IPS DF 19.7 (cell line): ENCODE measurements around the gene ARHGDIB.

Experiments
- DNase-seq: peaks from one replicate; pipeline ENCODE4 v3.0.0-alpha.2; 2013; ENCODE audit warnings: low read depth, low spot score

The ARHGDIB gene

GRCh38 chr12:14956905-14957304 is 4.5 kb downstream of the ARHGDIB start:
- DNase-seq = no peak

- DNase-seq = no peak
These were observed 5.1 kb downstream of the ARHGDIB start for GRCh38 chr12:14956024-14956891.

GRCh38 chr12:14954269-14954668 is 7.1 kb downstream of the ARHGDIB start:
- DNase-seq = no peak

- no peak for DNase-seq
These were observed 7.6 kb downstream of the ARHGDIB start for GRCh38 chr12:14953752-14954151.

GRCh38 chr12:14952299-14952921 is 9.0 kb downstream of the ARHGDIB start:
- no peak for DNase-seq

GRCh38 chr12:14951851-14952250 is 9.6 kb downstream of the ARHGDIB start:
- no peak for DNase-seq

- peak; percentile 54 for DNase-seq
These were observed 10.2 kb downstream of the ARHGDIB start for GRCh38 chr12:14950982-14951746.

- no peak for DNase-seq
These were observed 11.0 kb downstream of the ARHGDIB start for GRCh38 chr12:14950421-14950820.

GRCh38 chr12:14949631-14950030 is 11.8 kb downstream of the ARHGDIB start:
- no peak for DNase-seq

- DNase-seq = peak; percentile 61
These were observed 12.7 kb downstream of the ARHGDIB start for GRCh38 chr12:14948672-14949071.

- DNase-seq = no peak
These were observed 14.5 kb downstream of the ARHGDIB start for GRCh38 chr12:14946861-14947260.

- DNase-seq = no peak
These were observed 15.2 kb downstream of the ARHGDIB start for GRCh38 chr12:14946162-14946561.

GRCh38 chr12:14942196-14942931 is 19.0 kb downstream of the ARHGDIB start:
- no peak for DNase-seq

- no peak for DNase-seq
These were observed 20.0 kb downstream of the ARHGDIB start for GRCh38 chr12:14941369-14941768.

GRCh38 chr12:14938301-14938700 is 23.1 kb downstream of the ARHGDIB start, which contains the start of gene ERP27:
Gene ERP27, minus strand, starts transcription at chr12:14938537. Its CDS starts 29 bp downstream, at chr12:14938508.
- DNase-seq = no peak

GRCh38 chr12:14937689-14938088 is 23.7 kb downstream of the ARHGDIB start:
- no peak for DNase-seq

- no peak for DNase-seq
These were observed 24.4 kb downstream of the ARHGDIB start for GRCh38 chr12:14937014-14937413.

- DNase-seq = no peak
These were observed 25.1 kb downstream of the ARHGDIB start for GRCh38 chr12:14936224-14936861.

GRCh38 chr12:14935031-14935430 is 26.4 kb downstream of the ARHGDIB start:
- DNase-seq = no peak

- no peak for DNase-seq
These were observed 26.9 kb downstream of the ARHGDIB start for GRCh38 chr12:14934511-14934910.
